NCI-H1105 (cell line): ENCODE measurements around the gene A3GALT2.
"Not testable (repeated sequence)": the region's sequence is repeated elsewhere in the genome, so short reads cannot be mapped to it uniquely, and the experiment has no call there.

ENCODE experiments used
- DNase-seq: peaks from one replicate; lab custom pipeline; 2025; lab: John Stamatoyannopoulos, UW

The A3GALT2 gene

DNA sequence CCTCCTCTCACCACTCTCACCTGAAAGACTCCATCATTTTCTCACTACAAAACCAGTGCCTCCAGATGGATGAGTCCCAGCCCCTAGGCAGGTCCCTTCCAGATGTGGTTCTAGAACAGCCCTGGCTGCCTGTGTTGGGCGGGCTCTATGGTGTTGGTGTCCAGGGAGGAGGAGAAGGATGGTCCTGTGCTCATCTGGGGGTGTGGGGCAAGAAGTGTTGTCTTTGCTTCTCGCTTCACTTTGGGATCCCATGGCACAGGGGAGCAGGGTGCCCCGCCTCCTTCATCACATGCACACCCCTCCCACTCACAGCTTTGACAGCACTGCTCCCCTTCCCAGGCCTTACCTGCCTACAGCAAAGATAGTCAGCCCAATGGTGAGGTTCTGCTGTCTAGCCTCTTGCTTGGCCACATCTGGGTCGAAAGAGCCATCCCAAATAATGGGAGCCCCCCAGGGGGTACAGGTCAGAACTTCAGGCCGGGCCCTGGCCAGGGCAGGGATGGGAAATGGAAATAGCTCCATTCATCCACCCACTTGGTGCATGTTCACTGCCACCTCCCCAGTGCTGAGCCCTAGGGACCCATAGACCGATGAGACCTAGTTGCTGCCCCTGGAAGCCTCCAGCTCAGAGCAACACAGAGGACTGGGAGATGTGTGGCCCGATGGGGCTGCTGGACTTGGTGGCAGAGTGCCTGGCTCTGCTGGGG, 9.0 kb downstream of the A3GALT2 start:
- DNase-seq = no peak

DNA sequence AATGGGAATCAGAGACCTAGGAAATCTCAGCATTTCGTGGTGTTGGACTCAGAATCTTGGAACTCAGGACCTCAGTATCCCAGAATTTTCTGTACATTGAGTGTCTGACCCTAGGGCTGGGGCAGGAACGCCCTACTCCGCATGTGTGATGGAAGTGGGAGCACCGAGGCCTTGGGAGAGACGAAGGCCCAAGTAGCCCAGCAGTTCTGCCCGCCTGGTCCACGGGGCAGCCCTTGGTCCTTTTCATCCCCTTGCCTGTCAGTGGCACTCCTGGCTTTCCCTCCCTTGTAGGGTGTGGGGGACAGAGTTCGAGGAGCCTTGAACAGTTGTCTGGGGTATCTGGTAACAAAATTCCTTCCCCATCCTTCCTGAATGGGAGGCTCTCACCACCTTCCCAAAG, 10.2 kb downstream of the A3GALT2 start:
- DNase-seq = no peak

DNA sequence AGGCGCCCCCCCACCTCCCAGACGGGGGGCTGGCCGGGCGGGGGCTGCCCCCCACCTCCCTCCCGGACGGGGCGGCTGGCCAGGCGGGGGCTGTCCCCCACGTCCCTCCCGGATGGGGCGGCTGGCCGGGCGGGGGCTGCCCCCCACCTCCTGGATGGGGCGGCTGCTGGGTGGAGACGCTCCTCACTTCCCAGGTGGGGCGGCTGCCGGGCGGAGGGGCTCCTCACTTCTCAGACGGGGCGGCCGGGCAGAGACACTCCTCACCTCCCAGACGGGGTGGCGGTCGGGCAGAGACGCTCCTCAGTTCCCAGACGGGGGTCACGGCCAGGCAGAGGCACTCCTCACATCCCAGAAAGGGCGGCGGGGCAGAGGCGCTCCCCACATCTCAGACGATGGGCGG, 11.5 kb downstream of the A3GALT2 start:
- DNase-seq = not testable (repeated sequence)

DNA sequence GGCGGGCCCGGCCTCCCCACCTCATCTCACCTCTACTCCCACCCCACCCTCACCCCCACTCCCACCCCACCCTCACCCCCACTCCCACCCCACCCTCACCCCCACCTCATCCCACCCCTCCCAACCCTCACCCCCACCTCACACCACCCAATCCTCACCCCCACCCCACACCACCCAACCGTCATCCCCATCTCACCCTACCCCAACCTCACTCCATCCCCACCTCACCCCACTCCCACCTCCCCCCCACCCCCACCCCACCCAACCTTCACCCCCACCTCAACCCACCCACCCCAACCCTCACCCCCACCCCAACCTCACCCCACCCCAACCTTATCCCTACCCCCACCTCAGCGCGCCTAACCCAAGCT, 13.4 kb downstream of the A3GALT2 start:
- DNase-seq = no peak

DNA sequence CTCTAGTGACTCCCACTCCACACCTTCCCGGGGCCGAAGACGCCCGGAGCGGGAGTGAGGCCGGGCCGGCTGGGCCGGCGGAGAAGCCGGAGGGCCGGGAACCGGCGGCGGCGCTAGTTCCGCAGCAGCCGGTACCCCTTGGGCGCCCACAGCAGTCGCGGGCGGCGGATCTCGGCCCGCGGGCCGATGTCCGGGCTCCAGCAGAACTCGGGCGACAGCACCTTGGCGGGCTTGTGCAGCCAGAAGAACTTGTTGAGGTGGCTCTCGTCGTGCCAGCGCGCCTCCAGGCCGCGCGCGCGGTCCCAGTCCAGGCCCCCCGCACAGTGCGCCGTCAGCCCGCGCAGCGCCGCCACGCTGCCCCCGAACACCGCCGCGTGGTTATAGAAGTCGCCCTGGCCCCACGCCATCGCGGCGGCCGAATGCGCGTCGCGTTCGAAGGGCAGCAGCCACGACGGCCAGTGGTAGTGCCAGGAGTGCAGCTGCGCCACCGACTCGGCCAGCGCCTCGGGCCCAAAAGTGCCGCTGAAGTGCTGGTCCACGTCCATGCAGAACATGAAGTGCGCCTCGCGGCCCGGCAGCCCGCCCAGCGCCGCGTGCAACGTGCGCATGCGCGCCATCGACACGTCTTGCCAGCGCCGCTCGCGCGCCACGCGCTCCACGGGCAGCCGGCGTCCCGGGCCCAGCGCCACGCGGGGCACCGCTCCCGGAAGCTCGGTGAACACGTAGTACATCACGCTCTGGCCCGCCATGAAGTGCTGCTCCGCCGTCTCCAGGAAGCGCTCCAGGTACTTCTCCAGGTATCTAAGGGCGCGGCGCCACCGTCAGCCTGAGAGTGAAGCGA, 14.0 kb downstream of the A3GALT2 start:
- no peak for DNase-seq

DNA sequence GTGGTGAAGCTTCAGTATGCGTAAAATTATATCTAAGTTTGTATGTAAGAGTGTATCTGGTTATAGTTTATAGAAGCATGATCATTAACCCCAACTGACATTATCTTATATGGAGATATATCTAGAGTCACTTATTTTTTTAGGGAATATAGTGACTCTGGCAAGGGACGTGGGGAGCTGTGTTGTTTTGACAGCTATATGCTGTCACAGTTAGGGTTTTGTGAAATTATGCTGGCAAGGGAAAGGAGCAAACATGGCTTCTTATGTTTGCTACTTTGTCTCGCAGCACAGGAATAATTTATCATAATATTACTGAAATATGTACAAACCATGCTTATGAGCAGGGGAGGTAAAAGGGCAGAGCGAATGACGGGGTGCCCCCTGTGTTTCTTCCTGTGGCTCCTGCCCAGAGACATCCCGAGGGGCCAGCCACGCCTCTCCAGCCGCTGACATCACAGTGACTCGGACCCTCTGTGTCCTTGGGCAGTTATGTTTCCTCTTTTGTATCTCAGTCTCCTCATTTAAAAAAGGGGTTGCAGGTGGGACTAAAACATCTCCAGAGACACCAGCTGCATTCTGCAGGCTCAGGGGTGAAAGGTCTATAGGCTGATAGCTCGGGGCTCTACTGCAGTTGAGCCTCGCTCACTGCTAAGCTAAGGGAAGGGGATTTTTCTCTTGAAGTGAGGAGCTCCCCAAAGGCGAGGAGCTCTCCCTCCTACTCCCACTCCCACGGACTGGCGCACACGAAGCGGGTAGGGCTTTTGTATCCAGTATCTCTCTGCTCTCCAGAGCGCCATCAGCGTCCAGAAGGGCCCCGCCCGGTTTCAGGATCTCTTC, 14.9 kb downstream of the A3GALT2 start:
- DNase-seq = no peak

DNA sequence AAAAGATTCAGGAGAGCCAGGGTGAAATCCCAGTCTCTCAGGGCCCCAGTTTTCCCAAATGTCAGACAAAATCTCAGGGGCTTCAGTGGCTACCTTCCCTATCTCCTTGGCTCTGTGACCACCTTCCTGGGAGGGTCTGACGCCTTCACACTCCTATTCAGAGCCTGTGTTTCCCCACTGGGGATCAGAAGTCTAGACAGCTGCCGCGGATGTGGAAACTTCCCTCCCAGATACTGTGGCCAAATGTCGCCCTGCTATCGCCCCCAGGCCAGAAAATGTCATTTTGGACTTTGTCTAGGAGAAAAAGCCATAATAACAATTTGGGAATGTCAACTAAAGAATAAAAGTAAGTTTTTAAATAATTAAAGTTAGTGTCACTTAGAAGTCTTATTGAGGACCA, 15.9 kb downstream of the A3GALT2 start:
- no peak for DNase-seq

DNA sequence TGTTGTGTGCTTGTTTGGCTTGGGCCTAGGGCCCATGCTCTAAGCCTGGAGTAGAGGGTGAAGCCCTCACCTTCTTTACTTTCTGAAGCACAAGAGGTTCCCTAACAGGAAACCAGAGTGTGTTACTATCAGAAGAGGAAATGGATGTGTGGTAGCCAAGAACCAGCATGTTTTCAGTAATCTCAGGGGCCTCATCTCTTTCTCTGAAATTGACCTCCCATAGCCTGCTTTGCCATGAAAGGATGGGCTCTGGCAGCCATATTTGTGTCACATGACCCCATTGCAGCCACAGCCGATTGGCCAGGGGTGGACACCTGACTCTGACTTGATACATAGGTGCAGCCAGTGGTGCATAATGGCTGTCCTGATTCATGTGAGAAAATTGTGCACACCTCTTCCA, 18.6 kb downstream of the A3GALT2 start:
- DNase-seq = no peak

DNA sequence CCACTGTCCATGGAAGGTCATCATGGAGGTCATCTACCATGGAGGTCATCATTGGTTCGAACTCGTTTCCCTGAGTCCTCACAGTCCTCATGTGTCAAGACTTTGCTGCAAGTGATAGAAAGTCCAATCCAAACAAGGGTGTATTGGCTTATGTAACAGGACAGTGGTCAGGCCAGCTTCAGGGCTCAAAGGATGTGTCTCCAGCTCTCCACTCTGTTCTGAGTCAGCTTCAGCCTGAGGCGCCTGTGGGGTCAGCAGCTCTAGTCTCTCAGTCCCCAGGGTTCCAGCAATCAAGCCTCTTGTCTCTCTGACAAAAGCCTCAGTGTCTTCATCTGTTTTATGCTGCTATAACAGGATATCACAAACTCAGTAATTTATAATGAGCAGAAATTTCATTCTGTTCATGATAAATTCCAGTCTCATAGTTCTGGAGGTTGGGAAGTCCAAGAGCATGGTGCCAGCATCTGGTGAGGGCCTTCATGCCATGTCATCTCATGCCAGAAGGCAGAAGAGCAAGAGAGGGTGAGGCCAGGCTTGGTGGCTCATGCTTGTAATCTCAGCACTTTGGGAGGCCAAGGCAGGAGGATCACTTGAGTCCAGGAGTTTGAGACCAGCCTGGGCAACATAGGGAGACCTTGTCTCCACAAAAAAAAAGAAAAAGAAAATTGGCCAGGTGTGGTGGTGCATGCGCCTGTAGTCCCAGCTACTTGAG, 19.5 kb downstream of the A3GALT2 start:
- no peak for DNase-seq

DNA sequence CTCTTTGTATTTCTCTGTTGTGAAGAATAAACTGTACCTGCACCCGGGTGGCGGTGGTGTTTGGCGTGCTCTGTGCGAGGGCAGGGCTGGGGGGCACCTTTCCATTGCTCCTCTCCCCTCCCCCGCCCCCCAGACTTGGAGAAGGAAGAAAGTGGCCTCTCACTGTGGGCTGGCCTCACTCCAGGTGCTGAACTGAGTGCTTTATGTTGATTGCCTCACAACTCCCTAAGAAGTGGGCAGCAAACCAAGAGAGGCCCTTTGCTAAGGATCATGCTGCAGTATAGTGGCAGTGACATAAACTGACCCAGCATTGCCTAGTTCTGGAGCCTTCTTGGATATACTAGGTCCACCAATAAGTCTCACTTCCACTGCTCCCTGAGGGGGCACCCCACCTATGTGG, 20.2 kb downstream of the A3GALT2 start:
- no peak for DNase-seq

DNA sequence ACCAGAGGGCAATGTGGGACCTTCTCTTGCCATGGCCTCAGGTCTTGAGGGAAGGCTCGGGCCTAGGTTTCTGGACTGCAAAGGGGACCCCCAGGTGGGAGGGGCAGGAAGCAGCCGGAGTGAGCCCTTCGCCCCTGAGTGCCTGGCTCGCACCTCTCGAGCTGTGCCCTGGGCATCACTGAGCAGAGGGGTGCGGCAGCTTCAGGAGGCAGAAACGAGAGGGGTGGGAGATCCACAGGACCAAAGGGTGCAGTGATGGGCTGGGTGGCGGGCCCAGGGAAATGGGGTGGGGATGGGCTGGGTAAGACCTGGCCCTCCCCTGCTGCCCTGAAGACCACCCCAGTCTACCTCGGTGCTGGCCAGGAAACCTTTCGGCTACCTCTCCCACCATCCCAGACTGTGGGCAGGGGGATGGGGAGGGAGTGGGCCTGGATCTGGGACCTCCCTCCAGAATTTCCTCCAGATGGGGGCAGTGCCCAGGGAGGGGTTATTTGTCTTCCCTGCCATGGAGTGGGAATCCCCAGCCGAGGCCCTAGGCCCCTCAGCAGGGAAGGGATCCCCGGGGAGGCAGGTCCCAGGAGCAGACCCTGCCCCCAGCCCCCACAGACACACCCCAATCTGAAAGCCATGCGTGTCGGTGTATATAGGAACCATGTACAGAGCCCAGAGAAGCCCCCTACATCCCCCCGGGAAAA, 21.3 kb downstream of the A3GALT2 start:
- no peak for DNase-seq

DNA sequence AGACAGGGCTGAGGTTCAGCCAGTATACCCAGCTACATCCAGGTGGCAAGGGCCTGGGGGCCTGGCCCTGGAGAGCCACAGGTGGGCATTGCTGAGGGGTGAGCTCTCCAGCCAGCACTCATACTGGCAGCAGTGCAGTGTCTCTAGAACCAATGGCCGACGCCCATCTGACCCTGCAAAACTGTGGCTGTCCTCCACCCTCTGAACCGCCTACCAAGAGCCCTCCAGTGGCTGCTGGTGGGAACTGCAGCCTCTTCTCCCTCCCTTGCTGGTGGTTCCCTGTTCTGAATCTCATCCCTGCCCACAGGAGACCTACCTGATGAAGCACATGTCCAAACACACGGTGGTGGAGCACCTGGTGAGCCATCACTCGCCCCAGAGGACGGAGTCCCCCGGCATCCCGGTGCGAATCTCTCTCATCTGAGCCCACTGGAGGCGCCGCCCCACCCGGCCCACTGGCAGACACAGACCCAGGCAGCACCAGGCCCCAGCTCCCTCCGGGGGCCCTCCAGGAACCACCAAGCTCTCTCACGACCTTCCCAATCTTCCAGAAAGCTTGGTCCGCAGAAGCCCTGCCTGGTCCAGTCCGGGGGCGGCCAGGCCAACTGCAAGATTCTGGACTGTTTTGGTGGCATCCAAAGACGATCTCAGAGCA, 22.1 kb downstream of the A3GALT2 start:
- no peak for DNase-seq

DNA sequence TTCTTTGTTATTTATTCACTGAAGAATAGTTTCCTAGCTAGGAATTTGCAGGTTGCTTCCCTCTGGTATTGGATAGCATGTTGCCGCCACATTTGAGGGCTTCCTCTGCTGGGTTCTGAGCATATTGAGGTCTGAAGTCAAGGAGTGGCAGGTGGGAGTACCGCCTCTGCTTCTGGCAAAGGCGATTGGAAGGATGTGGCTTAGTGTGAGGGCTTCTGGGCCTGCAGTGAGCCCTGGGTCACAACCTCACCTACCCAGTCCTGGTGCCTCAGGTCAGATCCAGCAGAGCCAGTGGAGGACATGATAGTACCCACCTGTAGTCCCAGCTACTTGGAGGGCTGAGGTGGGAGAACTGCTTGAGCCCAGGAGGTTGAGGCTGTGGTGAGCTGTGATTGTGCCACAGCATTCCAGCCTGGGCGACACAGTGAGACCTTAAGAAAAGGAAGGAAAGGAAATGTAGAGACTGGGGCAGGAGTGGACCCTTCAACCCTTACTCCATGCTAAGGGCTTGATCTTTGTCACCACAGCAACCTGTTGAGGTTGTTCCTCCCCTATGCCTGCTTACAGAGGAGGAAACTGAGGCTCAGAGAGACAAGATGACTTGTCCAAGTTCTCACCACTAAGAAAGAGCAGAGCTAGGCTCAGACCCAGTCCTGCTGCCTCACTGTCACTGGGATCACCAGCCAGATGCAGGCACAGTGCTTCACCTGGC, 22.8 kb downstream of the A3GALT2 start:
- no peak for DNase-seq

DNA sequence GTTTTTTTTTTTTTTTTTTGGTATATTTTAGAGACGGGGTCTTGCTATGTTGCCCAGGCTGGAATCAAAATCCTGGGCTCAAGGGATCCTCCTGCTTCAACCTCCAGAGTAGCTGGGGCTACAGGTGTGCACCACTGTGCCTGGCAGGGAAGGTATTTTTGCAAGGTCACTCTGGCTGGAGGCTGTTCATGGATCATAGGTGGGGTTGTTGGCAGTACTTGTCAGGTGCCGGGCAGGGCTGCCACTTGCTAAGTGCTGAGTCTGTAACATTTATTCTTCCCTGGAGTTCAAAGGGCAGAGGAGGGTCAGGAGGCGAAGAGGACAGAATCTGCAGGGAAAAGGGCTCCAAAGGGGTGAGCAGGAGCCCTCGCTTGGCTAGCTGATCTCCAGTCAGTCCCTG, 24.1 kb downstream of the A3GALT2 start:
- DNase-seq = no peak

DNA sequence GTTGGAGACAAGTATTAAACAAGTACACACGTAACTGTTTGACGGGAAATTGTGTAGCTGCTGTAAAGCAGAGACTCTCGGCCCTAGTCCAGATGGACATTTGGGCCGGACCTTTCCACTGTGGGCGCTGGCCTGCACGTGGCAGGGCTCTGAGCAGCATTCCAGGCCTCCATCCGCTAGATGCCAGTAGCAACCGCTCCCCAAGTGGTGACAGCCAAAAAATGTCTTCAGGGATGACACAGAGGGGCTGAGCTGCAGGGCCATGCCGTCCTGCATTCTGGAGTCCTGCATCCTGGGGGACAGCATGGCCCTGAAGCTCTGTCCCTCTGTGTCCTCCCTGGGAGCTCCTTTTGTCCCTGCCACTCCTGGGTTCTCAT, 24.8 kb downstream of the A3GALT2 start:
- DNase-seq = no peak

DNA sequence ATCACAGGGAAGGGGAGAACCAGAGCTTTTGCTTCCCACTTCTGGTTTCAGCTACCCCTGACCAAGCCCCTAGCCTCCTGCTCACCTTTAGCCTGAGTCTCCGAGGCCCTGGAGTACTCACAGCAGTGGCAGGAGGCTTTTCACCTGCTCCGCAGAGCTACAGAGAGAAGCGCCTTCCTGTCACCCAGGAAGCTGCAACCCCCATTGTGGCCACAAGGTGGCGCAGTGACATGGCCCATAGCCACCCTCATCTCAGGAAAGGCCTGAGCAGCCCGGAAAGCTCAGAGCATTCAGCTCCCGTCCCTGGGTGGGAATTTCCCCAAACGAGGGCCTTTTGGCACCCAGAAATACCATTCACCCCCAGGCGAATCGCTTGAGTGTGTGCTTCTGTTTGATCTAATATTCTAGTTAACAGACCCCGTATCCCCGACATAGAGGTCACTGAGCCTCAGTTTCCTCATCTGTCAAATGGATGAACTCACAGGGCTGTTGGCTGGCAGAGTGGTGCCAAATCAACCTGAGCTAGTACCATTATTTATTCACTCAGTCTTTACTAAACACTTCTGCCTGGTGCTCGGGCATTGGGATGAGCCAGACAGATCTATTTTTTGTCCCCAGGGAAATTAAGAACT, 25.3 kb downstream of the A3GALT2 start:
- peak; percentile 67 for DNase-seq

DNA sequence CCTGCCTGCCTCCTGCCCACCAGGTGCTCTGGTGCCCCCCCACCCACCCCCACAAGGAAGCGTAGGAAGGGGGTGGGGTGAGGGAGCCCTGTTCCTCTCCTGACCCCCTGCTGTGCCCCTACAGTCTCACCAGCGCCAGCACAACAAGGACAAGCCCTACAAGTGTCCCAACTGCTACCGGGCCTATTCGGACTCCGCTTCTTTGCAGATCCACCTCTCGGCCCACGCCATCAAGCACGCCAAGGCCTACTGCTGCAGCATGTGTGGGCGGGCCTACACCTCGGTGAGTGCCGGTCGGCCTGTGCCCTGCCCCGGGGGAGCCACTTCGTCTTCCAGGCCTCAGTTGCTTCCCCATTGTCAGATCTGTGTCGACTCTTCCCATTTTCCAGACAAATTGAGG, 25.9 kb downstream of the A3GALT2 start:
- no peak for DNase-seq

DNA sequence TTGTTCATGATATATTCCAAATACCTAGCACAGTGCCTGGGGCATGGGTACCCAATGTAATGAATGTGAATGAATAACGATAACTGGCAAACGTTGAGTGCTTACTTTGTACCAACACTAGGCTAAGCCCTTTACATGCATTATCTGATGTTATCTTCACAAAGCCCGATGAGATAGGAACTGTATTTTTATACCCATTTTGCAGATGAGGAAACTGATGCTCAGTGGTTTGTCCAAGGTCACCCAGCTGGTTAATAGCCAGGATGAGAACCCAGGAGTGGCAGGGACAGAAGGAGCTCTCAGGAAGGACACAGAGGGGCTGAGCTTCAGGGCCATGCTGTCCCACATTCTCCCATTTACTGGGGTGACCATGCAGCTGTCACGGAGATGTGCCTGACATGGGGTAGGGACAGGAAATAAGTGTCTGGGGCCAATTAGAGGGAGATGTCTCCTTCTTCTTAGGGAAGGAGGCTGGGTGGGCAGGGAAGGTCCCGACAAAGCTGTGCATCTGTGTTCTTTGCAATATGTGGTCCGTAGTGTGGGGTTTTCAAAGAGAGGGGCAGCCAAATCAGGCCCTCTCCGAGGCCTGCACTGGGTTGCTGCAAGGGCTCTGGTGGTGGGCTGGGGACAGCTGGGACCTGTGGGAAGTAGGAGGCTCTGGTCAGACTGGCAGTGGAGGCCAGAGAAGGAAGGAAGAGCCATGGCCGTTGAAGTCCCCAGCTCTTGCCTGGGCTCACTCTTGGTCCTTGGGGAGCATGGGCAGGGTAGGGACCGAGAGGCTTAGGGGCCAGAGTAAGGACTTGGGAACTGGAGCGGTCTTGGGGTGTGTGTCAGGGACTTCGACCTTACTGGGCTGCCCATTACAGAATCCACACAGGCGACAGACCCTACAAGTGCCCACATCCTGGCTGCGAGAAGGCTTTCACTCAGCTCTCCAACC, 26.6 kb downstream of the A3GALT2 start:
- DNase-seq = no peak
